HEK293T (cell line): Measurements from ENCODE around the gene BECN2.

ENCODE experiments used
- ELF4 ChIP-seq: fragments of 450-650 bp; IDR thresholded peaks from 2 replicates; pipeline ENCODE4 v1.6.1; 2017; ENCODE audit warnings: antibody characterized with exemption
- FOXA1 ChIP-seq: fragments of 450-650 bp; IDR thresholded peaks from 2 replicates; pipeline ENCODE4 v1.6.1; 2016; ENCODE audit warnings: mild to moderate bottlenecking
- FOXK2 ChIP-seq: fragments of 450-650 bp; IDR thresholded peaks from 2 replicates; pipeline ENCODE4 v1.6.1; 2016; ENCODE audit warnings: mild to moderate bottlenecking
- SP1 ChIP-seq: fragments of 450-650 bp; IDR thresholded peaks from 2 replicates; pipeline ENCODE4 v1.6.1; 2017
- SUZ12 ChIP-seq: fragments of 450-650 bp; IDR thresholded peaks from 2 replicates; pipeline ENCODE4 v1.6.1; 2016; ENCODE audit warnings: mild to moderate bottlenecking

DNA sequence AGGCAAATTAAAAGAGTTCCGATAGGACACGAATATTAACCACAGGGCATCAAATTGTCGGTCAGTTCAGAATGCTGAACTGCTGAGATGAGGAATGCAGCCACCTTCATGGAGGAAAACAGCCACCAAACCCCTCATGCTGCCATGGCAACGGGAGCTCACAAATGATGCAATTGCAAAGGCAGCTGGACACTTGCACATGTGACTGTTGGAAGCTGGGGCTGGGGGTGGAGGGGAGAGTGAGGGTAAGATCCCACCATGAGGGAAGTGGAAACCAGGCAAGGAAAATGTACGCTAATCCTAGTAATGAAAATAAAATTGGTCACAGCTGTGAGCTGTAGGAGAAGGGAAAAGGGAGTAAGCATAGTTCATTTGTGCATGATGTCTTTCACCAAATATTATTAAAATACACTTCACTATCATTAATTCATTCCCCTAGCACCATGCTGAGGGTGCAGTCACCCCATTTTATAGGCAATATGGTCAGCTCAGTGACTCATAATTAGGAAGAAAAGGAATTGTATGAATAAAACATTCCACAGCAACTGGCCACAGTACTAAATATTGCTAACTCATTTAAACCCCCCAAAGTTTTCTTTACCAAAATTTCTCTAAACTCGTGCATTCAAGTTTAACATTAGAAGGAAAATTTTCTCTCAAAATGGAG is 15.3 kb downstream of the BECN2 start:
- TF ChIP-seq FOXA1 = no peak
- TF ChIP-seq ELF4 = no peak
- no peak for TF ChIP-seq SUZ12
- TF ChIP-seq SP1 = no peak
- no peak for TF ChIP-seq FOXK2
